HEK293 (cell line): ENCODE results near the gene PIP5K1B.

Experiments used
- CTCF ChIA-PET: fragments of 350-600 bp; formaldehyde crosslinking; extraction: SDS; loops from one replicate; lab custom pipeline; 2021; ENCODE audit warnings: antibody characterized with exemption; lab: Yijun Ruan, JAX
- POLR2A ChIA-PET: fragments of 300-600 bp; formaldehyde crosslinking; extraction: SDS; loops from one replicate; lab custom pipeline; 2020; ENCODE audit warnings: antibody characterized with exemption, inconsistent platforms; lab: Yijun Ruan, JAX
- H3K27ac ChIP-seq: fragments of 200-500 bp; sonication (Bioruptor generic); 2 replicates; pipeline ENCODE4 v1.5.1; 2014; ENCODE audit warnings: low read depth, low read length, control low read depth, inconsistent platforms; ENCODE audit errors: extremely low read depth
- H3K36me3 ChIP-seq, 2 experiments: fragments of 200-500 bp in 1 of 2; sonication (Bioruptor generic) in 1 of 2; 1 replicate in 1 of 2; 2 replicates in 1 of 2; pipeline ENCODE4 v1.5.1; 2014 to 2017; ENCODE audit warnings: inconsistent platforms in 2 of 2, low read length in 2 of 2; ENCODE audit not compliant: control insufficient read depth in 2 of 2, insufficient read depth in 1 of 2
- H3K4me1 ChIP-seq: fragments of 200-500 bp; sonication (Bioruptor generic); 2 replicates; pipeline ENCODE4 v1.5.1; 2014; ENCODE audit warnings: mild to moderate bottlenecking, low read length, inconsistent platforms; ENCODE audit not compliant: control insufficient read depth, insufficient read depth
- H3K4me3 ChIP-seq: 2 replicates; pipeline ENCODE4 v1.5.1; 2011; ENCODE audit warnings: low read depth, mild to moderate bottlenecking, control low read depth, low read length, moderate library complexity
- H3K9me3 ChIP-seq: fragments of 200-500 bp; sonication (Bioruptor generic); 2 replicates; pipeline ENCODE4 v1.5.1; 2014; ENCODE audit warnings: low read depth, low read length, inconsistent platforms; ENCODE audit not compliant: control insufficient read depth, insufficient read depth
- MZF1 ChIP-seq: fragments of 450-650 bp; formaldehyde crosslinking; IDR thresholded peaks from 2 replicates; pipeline ENCODE4 v1.5.1; 2017; ENCODE audit warnings: missing biosample characterization, missing genetic modification characterization, borderline replicate concordance
- PRDM1 ChIP-seq: fragments of 450-650 bp; formaldehyde crosslinking; IDR thresholded peaks from 2 replicates; pipeline ENCODE4; 2016; ENCODE audit warnings: missing biosample characterization, missing genetic modification characterization
- SCRT2 ChIP-seq: fragments of 450-650 bp; formaldehyde crosslinking; IDR thresholded peaks from 2 replicates; pipeline ENCODE4 v1.5.1; 2016; ENCODE audit warnings: missing biosample characterization, missing genetic modification characterization
- ZFP3 ChIP-seq: fragments of 450-650 bp; formaldehyde crosslinking; IDR thresholded peaks from 2 replicates; pipeline ENCODE4 v1.5.1; 2016; ENCODE audit warnings: low read depth, missing biosample characterization, missing genetic modification characterization
- ZFP69B ChIP-seq: fragments of 450-650 bp; formaldehyde crosslinking; IDR thresholded peaks from 2 replicates; pipeline ENCODE4 v1.5.1; 2016; ENCODE audit warnings: missing biosample characterization, missing genetic modification characterization
- ZNF10 ChIP-seq: fragments of 450-650 bp; formaldehyde crosslinking; IDR thresholded peaks from 2 replicates; pipeline ENCODE4 v1.5.1; 2017; ENCODE audit warnings: missing biosample characterization, missing genetic modification characterization
- ZNF138 ChIP-seq: fragments of 450-650 bp; formaldehyde crosslinking; IDR thresholded peaks from 2 replicates; pipeline ENCODE4 v1.5.1; 2016; ENCODE audit warnings: missing biosample characterization, missing genetic modification characterization, borderline replicate concordance
- ZNF223 ChIP-seq: fragments of 450-650 bp; formaldehyde crosslinking; IDR thresholded peaks from 2 replicates; pipeline ENCODE4 v1.5.1; 2016; ENCODE audit warnings: missing biosample characterization, missing genetic modification characterization
- ZNF335 ChIP-seq: fragments of 450-650 bp; formaldehyde crosslinking; conservative IDR thresholded peaks from 2 replicates; pipeline ENCODE4 v1.5.1; 2016; ENCODE audit warnings: missing biosample characterization, missing genetic modification characterization
- ZNF354C ChIP-seq: fragments of 450-650 bp; formaldehyde crosslinking; IDR thresholded peaks from 2 replicates; pipeline ENCODE4 v1.5.1; 2016; ENCODE audit warnings: missing biosample characterization, missing genetic modification characterization, low read depth, borderline replicate concordance
- ZNF416 ChIP-seq: fragments of 450-650 bp; formaldehyde crosslinking; IDR thresholded peaks from 2 replicates; pipeline ENCODE4 v1.5.1; 2016; ENCODE audit warnings: missing biosample characterization, missing genetic modification characterization
- ZNF514 ChIP-seq: fragments of 450-650 bp; formaldehyde crosslinking; IDR thresholded peaks from 2 replicates; pipeline ENCODE4 v1.5.1; 2016; ENCODE audit warnings: missing biosample characterization, missing genetic modification characterization
- ZNF660 ChIP-seq: fragments of 450-650 bp; IDR thresholded peaks from 2 replicates; pipeline ENCODE4 v1.5.1; 2018; ENCODE audit warnings: missing biosample characterization, mild to moderate bottlenecking, missing genetic modification characterization
- TF ChIP-seq, protein P1 (sequence below): fragments of 450-650 bp; IDR thresholded peaks from 2 replicates; pipeline ENCODE4 v1.5.1; 2018; ENCODE audit warnings: missing biosample characterization, mild to moderate bottlenecking, missing genetic modification characterization
- TF ChIP-seq, protein P2 (sequence below): fragments of 450-650 bp; formaldehyde crosslinking; IDR thresholded peaks from 2 replicates; pipeline ENCODE4 v1.5.1; 2016; ENCODE audit warnings: missing biosample characterization, missing genetic modification characterization
- TF ChIP-seq, protein P3 (sequence below): fragments of 450-650 bp; formaldehyde crosslinking; conservative IDR thresholded peaks from 2 replicates; pipeline ENCODE4 v1.5.1; 2016; ENCODE audit warnings: low read depth, missing biosample characterization, missing genetic modification characterization
- TF ChIP-seq, protein P4 (sequence below): fragments of 450-650 bp; formaldehyde crosslinking; IDR thresholded peaks from 2 replicates; pipeline ENCODE4 v1.5.1; 2017; ENCODE audit warnings: missing biosample characterization, missing genetic modification characterization

Gene PIP5K1B

DNA sequence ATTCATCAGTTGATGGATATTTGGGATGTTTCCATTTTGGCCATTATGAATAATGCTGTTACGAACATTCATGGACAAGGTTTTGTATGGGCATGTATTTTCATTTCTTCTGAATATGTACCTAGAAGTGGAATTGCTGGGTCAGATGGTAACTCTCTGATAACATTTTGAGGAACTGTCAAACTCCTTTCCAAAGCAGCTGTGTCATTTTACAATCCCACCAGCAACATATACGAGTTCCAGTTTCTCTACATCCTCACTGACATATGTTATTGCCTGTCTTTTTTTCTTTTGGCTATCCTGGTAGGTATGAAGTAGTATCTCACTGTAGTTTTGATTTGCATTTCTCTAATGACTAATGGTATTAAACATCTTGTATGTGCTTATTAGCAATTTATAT lies 222.1 kb downstream of the PIP5K1B start:
- H3K9me3 ChIP-seq = no peaks in the 10 kb centered on the region
- POLR2A ChIA-PET = no interaction called here

DNA sequence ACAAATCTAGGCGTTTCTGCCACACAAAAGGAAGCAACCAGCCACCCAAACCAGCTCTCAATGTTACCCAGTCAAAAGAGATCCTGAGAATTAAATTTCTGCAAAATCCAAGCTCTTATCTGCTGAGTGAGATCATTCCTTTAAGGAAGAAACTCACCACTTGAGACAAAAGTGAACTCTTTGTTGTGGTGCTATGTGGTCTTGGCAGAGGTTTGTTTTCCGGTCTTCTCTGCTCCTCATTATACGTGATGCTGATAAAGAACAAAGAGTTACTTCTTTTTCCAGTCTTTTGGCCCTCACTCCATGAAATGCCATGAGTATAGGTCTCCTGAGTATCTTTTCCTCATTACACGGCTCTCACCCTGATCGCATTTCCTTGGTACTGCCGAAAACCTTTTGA lies 226.8 kb downstream of the PIP5K1B start:
- no peaks in the 10 kb centered on the region for H3K9me3 ChIP-seq
- no peaks in the 10 kb centered on the region for H3K4me1 ChIP-seq
- H3K4me3 ChIP-seq = no peak overlapping the region
- ChIA-PET CTCF (interaction anchor here (0.6 to 0.8 kb wide), 3 partner anchors 10 to 36 kb away, joined by 3 to 4 read pairs (median 3); no protein-coding TSS in a partner anchor), POLR2A (no interaction called here)
- H3K36me3 ChIP-seq = no peaks in the 10 kb centered on the region
- no peak overlapping the region for H3K27ac ChIP-seq
- TF ChIP-seq, protein P1, sequence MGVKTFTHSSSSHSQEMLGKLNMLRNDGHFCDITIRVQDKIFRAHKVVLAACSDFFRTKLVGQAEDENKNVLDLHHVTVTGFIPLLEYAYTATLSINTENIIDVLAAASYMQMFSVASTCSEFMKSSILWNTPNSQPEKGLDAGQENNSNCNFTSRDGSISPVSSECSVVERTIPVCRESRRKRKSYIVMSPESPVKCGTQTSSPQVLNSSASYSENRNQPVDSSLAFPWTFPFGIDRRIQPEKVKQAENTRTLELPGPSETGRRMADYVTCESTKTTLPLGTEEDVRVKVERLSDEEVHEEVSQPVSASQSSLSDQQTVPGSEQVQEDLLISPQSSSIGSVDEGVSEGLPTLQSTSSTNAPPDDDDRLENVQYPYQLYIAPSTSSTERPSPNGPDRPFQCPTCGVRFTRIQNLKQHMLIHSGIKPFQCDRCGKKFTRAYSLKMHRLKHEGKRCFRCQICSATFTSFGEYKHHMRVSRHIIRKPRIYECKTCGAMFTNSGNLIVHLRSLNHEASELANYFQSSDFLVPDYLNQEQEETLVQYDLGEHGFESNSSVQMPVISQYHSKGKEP = no peak
- TF ChIP-seq MZF1 (tag by site-specific recombination) (no peak), ZNF660 (tag by site-specific recombination) (no peak), ZNF416 (tag by site-specific recombination) (no peak), ZNF335 (tag by site-specific recombination) (no peak), PRDM1 (no peak), ZNF354C (tag by site-specific recombination) (no peak), ZNF138 (tag by site-specific recombination) (no peak)
- TF ChIP-seq, protein P2, sequence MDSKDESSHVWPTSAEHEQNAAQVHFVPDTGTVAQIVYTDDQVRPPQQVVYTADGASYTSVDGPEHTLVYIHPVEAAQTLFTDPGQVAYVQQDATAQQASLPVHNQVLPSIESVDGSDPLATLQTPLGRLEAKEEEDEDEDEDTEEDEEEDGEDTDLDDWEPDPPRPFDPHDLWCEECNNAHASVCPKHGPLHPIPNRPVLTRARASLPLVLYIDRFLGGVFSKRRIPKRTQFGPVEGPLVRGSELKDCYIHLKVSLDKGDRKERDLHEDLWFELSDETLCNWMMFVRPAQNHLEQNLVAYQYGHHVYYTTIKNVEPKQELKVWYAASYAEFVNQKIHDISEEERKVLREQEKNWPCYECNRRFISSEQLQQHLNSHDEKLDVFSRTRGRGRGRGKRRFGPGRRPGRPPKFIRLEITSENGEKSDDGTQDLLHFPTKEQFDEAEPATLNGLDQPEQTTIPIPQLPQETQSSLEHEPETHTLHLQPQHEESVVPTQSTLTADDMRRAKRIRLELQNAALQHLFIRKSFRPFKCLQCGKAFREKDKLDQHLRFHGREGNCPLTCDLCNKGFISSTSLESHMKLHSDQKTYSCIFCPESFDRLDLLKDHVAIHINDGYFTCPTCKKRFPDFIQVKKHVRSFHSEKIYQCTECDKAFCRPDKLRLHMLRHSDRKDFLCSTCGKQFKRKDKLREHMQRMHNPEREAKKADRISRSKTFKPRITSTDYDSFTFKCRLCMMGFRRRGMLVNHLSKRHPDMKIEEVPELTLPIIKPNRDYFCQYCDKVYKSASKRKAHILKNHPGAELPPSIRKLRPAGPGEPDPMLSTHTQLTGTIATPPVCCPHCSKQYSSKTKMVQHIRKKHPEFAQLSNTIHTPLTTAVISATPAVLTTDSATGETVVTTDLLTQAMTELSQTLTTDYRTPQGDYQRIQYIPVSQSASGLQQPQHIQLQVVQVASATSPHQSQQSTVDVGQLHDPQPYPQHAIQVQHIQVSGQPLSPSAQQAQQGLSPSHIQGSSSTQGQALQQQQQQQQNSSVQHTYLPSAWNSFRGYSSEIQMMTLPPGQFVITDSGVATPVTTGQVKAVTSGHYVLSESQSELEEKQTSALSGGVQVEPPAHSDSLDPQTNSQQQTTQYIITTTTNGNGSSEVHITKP (tag by site-specific recombination) = no peak
- TF ChIP-seq, protein P3, sequence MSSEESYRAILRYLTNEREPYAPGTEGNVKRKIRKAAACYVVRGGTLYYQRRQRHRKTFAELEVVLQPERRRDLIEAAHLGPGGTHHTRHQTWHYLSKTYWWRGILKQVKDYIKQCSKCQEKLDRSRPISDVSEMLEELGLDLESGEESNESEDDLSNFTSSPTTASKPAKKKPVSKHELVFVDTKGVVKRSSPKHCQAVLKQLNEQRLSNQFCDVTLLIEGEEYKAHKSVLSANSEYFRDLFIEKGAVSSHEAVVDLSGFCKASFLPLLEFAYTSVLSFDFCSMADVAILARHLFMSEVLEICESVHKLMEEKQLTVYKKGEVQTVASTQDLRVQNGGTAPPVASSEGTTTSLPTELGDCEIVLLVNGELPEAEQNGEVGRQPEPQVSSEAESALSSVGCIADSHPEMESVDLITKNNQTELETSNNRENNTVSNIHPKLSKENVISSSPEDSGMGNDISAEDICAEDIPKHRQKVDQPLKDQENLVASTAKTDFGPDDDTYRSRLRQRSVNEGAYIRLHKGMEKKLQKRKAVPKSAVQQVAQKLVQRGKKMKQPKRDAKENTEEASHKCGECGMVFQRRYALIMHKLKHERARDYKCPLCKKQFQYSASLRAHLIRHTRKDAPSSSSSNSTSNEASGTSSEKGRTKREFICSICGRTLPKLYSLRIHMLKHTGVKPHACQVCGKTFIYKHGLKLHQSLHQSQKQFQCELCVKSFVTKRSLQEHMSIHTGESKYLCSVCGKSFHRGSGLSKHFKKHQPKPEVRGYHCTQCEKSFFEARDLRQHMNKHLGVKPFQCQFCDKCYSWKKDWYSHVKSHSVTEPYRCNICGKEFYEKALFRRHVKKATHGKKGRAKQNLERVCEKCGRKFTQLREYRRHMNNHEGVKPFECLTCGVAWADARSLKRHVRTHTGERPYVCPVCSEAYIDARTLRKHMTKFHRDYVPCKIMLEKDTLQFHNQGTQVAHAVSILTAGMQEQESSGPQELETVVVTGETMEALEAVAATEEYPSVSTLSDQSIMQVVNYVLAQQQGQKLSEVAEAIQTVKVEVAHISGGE (tag by site-specific recombination) = no peak

More for the DNA sequence above, 222.1 kb downstream of the PIP5K1B start:
- TF ChIP-seq ZNF10 (tag by site-specific recombination) = peak; percentile 43; the same call in 1 of the 2 replicates
- TF ChIP-seq SCRT2 (tag by site-specific recombination) = no peak
- no peaks in the 10 kb centered on the region for H3K4me1 ChIP-seq
- H3K4me3 ChIP-seq = no peak overlapping the region
- CTCF ChIA-PET = no interaction called here
- no peak overlapping the region for H3K27ac ChIP-seq
- H3K36me3 ChIP-seq = no peaks in the 10 kb centered on the region

DNA sequence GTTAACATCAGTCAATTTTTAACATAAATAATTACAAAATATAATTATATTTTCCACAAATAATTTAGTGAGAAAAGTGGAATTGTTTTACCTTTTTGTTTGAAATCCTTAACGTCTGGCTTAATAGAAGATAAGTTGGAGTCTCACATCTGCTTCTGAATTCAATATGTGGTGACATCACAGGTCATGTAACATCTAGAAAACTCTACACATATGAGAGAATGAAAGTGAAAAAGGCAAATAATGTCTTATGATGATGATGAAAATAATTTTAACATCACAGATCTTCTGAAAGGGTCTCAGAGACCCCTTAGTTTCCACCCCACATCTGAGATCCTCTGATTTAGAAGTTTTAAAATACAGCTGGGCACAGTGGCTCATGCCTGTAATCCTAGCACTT lies 227.4 kb downstream of the PIP5K1B start:
- ChIA-PET POLR2A (no interaction called here), CTCF (interaction anchor here (0.8 kb wide), 1 partner anchor 9 kb away, joined by 3 read pairs; no protein-coding TSS in a partner anchor)
- Histone ChIP-seq H3K4me1 (no peaks in the 10 kb centered on the region), H3K9me3 (no peaks in the 10 kb centered on the region), H3K4me3 (no peak overlapping the region), H3K27ac (no peak overlapping the region), H3K36me3 (no peaks in the 10 kb centered on the region)
- TF ChIP-seq ZFP69B (tag by site-specific recombination) = no peak
- no peak for TF ChIP-seq ZNF138 (tag by site-specific recombination)
- TF ChIP-seq, protein P4, sequence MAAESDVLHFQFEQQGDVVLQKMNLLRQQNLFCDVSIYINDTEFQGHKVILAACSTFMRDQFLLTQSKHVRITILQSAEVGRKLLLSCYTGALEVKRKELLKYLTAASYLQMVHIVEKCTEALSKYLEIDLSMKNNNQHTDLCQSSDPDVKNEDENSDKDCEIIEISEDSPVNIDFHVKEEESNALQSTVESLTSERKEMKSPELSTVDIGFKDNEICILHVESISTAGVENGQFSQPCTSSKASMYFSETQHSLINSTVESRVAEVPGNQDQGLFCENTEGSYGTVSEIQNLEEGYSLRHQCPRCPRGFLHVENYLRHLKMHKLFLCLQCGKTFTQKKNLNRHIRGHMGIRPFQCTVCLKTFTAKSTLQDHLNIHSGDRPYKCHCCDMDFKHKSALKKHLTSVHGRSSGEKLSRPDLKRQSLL = no peak
- no peak for TF ChIP-seq ZNF354C (tag by site-specific recombination)
- TF ChIP-seq ZNF514 (tag by site-specific recombination) = no peak
- no peak for TF ChIP-seq ZFP3 (tag by site-specific recombination)
- no peak for TF ChIP-seq ZNF223 (tag by site-specific recombination)
